ENCODE data around the gene CX3CR1.
A peak's percentile ranks its signal among the peaks of the same experiment; 100 is the strongest.

Gene CX3CR1

DNA sequence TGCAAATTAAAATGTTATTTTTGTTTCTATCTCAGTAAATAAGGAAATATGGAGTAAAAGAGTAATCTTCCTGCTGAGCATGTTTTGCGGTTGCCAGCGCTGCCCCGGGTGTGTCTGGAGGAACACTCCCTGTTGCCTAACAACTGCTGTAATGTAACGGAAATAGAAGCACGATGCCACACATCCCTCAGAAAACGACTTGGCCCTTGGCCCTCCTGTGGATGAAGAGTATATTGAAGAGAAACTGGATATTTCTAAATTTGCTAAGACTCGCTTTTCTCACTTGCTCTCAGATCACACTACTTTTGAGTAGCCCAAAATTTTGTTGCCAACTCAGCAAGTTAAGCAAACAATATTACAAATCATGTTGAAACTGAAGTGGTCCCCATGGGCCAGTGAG, 18.9 kb downstream of the CX3CR1 start:
- H3K4me1 ChIP-seq (ENCODE audit: low read length): peaks cover 54% of the 10 kb centered on the region
- H3F3A ChIP-seq (ENCODE audit: insufficient read depth, low read length): peaks cover 25% of the 10 kb centered on the region
- H3K9me3 ChIP-seq (replicated peaks; ENCODE audit: insufficient read depth, low read length): no peaks in the 10 kb centered on the region
- no peaks in the 10 kb centered on the region for H3K9me2 ChIP-seq (replicated peaks; ENCODE audit: insufficient read depth, low read length)
- no peak overlapping the region for H3K4me3 ChIP-seq (ENCODE audit: low read length)
- no peaks in the 10 kb centered on the region for H3K27me3 ChIP-seq (replicated peaks; ENCODE audit: insufficient read depth, low read length)
- peak overlapping the region; percentile 21; the same call in 1 of the 2 replicates for H3K4me2 ChIP-seq (ENCODE audit: low read depth, low read length)
- H2AFZ ChIP-seq (ENCODE audit: low read length): peak overlapping the region; percentile 13; the same call in 1 of the 2 replicates
- H3K9ac ChIP-seq (ENCODE audit: low read length): peak overlapping the region; percentile 27; the same call in 1 of the 2 replicates
- H3K36me3 ChIP-seq (replicated peaks; ENCODE audit: insufficient read depth, low read length): no peaks in the 10 kb centered on the region
- H3K27ac ChIP-seq (ENCODE audit: low read length): peak overlapping the region; percentile 61; the same call in 1 of the 2 replicates
- no peaks in the 10 kb centered on the region for H4K20me1 ChIP-seq (ENCODE audit: insufficient read depth, low read length)
- DNase-seq: peak; percentile 89
- H3K79me2 ChIP-seq (ENCODE audit: low read length): no peaks in the 10 kb centered on the region
- TF ChIP-seq, protein P1, sequence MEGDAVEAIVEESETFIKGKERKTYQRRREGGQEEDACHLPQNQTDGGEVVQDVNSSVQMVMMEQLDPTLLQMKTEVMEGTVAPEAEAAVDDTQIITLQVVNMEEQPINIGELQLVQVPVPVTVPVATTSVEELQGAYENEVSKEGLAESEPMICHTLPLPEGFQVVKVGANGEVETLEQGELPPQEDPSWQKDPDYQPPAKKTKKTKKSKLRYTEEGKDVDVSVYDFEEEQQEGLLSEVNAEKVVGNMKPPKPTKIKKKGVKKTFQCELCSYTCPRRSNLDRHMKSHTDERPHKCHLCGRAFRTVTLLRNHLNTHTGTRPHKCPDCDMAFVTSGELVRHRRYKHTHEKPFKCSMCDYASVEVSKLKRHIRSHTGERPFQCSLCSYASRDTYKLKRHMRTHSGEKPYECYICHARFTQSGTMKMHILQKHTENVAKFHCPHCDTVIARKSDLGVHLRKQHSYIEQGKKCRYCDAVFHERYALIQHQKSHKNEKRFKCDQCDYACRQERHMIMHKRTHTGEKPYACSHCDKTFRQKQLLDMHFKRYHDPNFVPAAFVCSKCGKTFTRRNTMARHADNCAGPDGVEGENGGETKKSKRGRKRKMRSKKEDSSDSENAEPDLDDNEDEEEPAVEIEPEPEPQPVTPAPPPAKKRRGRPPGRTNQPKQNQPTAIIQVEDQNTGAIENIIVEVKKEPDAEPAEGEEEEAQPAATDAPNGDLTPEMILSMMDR (IDR thresholded peaks at IDR 0.05; ENCODE audit: low read length): peak; percentile 53
- TF ChIP-seq EZH2phosphoT487 (IDR thresholded peaks at IDR 0.05; ENCODE audit: low read length): no peak

DNA sequence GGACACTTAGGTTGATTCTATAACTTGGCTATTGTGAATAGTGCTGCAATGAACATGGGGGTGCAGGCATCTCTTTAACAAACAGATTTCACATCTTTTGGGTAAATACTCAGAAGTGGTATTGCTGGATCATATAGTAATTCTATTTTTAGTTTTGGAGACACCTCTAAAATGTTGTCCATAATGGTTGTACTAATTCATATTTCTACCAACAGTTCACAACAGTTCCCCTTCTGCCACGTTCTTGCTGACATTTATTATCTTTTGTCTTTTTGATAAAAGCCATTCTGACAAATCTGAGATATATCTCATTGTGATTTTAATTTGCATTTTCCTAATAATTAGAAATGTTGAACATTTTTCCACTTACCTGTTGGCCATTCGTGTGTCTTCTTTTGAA, 19.5 kb downstream of the CX3CR1 start:
- Histone ChIP-seq H4K20me1 (ENCODE audit: insufficient read depth, low read length) (no peaks in the 10 kb centered on the region), H3K4me2 (ENCODE audit: low read depth, low read length) (peak overlapping the region; percentile 21; the same call in 1 of the 2 replicates), H3K27me3 (replicated peaks; ENCODE audit: insufficient read depth, low read length) (no peaks in the 10 kb centered on the region), H3K27ac (ENCODE audit: low read length) (peak overlapping the region; percentile 30; the same call in 1 of the 2 replicates), H3K4me1 (ENCODE audit: low read length) (peaks cover 61% of the 10 kb centered on the region), H3K9me3 (replicated peaks; ENCODE audit: insufficient read depth, low read length) (no peaks in the 10 kb centered on the region), H2AFZ (ENCODE audit: low read length) (no peak overlapping the region), H3K36me3 (replicated peaks; ENCODE audit: insufficient read depth, low read length) (no peaks in the 10 kb centered on the region), H3K79me2 (ENCODE audit: low read length) (no peaks in the 10 kb centered on the region), H3K4me3 (ENCODE audit: low read length) (no peak overlapping the region), H3K9ac (ENCODE audit: low read length) (no peak overlapping the region), H3F3A (ENCODE audit: insufficient read depth, low read length) (peaks cover 32% of the 10 kb centered on the region), H3K9me2 (replicated peaks; ENCODE audit: insufficient read depth, low read length) (no peaks in the 10 kb centered on the region)
- TF ChIP-seq EZH2 (optimal IDR thresholded peaks at IDR 0.05; ENCODE audit: low read depth, low read length) (no peak), EZH2phosphoT487 (IDR thresholded peaks at IDR 0.05; ENCODE audit: low read length) (no peak)
- TF ChIP-seq, protein P1 (IDR thresholded peaks at IDR 0.05; ENCODE audit: low read length): no peak
- no peak for DNase-seq

DNA sequence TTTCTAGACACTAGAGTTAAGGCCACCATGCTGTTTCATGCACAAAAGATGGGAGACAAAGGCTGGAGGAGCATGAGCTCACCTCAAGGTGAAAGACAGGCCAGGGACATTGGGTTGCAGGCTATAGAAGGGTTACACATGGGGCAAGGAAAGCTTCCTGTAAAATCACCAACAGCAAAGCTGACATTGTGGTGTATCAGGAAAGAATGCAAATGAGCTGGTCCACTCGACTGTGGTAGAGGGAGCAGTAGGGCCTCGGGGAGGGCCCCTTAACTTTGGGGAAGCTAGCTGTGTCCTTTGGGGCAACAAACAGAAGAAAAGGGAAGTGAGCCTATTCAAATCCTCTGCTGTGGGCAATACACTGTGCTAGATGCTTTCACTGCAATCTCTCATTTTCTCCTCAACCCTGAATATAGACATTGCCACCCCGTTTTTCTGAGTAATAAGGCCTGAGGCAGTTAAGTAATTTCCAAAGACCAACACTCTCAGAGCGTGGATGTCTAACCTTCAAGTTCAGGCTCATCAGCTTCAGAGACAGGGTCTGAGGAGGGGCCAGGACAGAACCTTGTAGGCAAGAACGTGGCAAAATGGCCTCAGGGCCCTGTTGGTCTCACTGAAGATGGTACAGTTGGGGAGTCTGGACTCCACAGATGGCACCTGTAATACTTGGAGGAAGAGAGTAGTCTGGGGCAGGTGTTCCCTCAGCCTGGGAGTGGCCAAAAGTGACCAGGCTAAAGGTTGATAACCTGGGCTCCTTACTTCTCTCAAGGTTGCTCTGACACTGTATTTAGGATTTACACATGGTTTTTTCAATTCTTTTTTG, 24.1 kb downstream of the CX3CR1 start:
- Histone ChIP-seq H3K4me2 (ENCODE audit: low read depth, low read length) (peak overlapping the region; percentile 60), H3K27me3 (replicated peaks; ENCODE audit: insufficient read depth, low read length) (no peaks in the 10 kb centered on the region), H3K27ac (ENCODE audit: low read length) (peak overlapping the region; percentile 83)

More for the DNA sequence above, 24.1 kb downstream of the CX3CR1 start:
- peak; percentile 75 for DNase-seq
- Histone ChIP-seq H3K4me1 (ENCODE audit: low read length) (peaks cover 50% of the 10 kb centered on the region), H2AFZ (ENCODE audit: low read length) (peak overlapping the region; percentile 25), H3K9ac (ENCODE audit: low read length) (peak overlapping the region; percentile 1; the same call in 1 of the 2 replicates), H3K4me3 (ENCODE audit: low read length) (no peak overlapping the region), H3K79me2 (ENCODE audit: low read length) (no peaks in the 10 kb centered on the region), H3K36me3 (replicated peaks; ENCODE audit: insufficient read depth, low read length) (no peaks in the 10 kb centered on the region), H4K20me1 (ENCODE audit: insufficient read depth, low read length) (no peaks in the 10 kb centered on the region), H3K9me2 (replicated peaks; ENCODE audit: insufficient read depth, low read length) (no peaks in the 10 kb centered on the region), H3F3A (ENCODE audit: insufficient read depth, low read length) (peaks cover 28% of the 10 kb centered on the region), H3K9me3 (replicated peaks; ENCODE audit: insufficient read depth, low read length) (no peaks in the 10 kb centered on the region)
- TF ChIP-seq EZH2phosphoT487 (IDR thresholded peaks at IDR 0.05; ENCODE audit: low read length) (no peak), EZH2 (optimal IDR thresholded peaks at IDR 0.05; ENCODE audit: low read depth, low read length) (no peak)
- TF ChIP-seq, protein P1 (IDR thresholded peaks at IDR 0.05; ENCODE audit: low read length): no peak
